ENCODE results near the gene MIF4GD. TPM values are rescaled to one million over a fixed set of nuclear protein-coding genes. Genes with fewer than 3 reads are reported as not detected.
A peak's percentile ranks its signal among the peaks of the same experiment; 100 is the strongest.

The MIF4GD gene
- total and polyA plus RNA-seq, 10 donors, result 27.1 to 47.3 (median 36.8) TPM

DNA sequence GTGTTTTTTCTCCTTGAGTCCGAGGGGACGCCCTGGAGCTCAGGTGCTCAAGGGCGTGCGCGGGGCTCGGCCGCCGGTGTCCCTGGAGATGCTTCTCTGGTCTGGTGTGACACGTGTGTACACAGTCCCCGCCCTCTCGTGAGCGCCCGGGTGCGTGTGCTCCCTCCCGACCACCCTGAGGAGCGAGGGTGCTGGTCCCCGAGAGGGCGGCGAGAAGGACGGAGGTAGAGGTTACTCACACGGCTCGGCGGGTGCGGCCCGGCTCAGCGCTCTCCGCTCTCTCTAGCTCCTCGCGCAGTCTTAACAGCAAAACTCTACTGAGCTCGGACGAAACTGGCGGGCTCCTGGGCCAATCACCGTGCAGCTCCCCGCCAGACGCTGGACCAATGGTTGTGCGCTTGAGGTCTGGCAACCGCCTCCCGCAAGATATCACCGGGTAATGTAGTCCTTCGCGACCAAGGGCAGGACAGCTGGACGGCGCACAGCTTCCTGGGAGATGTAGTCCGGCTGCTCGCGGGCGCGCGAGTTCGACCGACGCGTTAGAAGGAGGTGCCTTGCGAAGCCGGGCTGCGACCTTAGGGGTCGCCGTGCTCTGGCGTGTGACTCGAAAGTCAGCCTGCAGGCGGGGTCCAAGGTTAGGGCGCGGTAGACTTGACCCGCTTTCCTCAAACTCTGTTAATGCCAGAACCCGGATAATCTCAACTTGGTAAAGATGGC is 18.2 kb upstream of the MIF4GD start, which contains the start of gene SLC25A19:
TSS of gene SLC25A19 (minus strand) at position 319 of the 717 bp plus-strand sequence. CDS start 2,669 bp downstream, outside the sequence.
- Histone ChIP-seq H3K27me3 (replicated peaks in 1 of 7) (no peaks in the 10 kb centered on the region), H3K9me3 (no peaks in the 10 kb centered on the region), H3K4me1 (peaks cover 10 to 68% (median 33%) of the 10 kb centered on the region in 6 donors), H3K36me3 (peaks cover 0 to 23% (median 12%) of the 10 kb centered on the region in 6 donors), H3K4me3 (peak within 1 kb of the TSS; percentile 56 to 95 (median 88)), H3K27ac (peak within 1 kb of the TSS; percentile 93 to 99 (median 98))
- peak; percentile 96 to 99 (median 97) for TF ChIP-seq POLR2AphosphoS5 (IDR thresholded peaks at IDR 0.05)
- TF ChIP-seq, protein P1, sequence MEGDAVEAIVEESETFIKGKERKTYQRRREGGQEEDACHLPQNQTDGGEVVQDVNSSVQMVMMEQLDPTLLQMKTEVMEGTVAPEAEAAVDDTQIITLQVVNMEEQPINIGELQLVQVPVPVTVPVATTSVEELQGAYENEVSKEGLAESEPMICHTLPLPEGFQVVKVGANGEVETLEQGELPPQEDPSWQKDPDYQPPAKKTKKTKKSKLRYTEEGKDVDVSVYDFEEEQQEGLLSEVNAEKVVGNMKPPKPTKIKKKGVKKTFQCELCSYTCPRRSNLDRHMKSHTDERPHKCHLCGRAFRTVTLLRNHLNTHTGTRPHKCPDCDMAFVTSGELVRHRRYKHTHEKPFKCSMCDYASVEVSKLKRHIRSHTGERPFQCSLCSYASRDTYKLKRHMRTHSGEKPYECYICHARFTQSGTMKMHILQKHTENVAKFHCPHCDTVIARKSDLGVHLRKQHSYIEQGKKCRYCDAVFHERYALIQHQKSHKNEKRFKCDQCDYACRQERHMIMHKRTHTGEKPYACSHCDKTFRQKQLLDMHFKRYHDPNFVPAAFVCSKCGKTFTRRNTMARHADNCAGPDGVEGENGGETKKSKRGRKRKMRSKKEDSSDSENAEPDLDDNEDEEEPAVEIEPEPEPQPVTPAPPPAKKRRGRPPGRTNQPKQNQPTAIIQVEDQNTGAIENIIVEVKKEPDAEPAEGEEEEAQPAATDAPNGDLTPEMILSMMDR (IDR thresholded peaks at IDR 0.05 in 8 of 11, conservative IDR thresholded peaks at IDR 0.05 in 3 of 11), result peak in 9 of 11 experiments; percentile 14 to 61 (median 34)
- TF ChIP-seq POLR2A (IDR thresholded peaks at IDR 0.05), result peak; percentile 35 to 98 (median 89)
- DNase-seq, result peak; percentile 99
- 0 to 1% (median 0%) methylated on average over 34 to 65 of the region's 65 CpGs for WGBS, 5 donors
- intact Hi-C loops (cut with DNase I; ENCODE audit: low total_unique reads), result no loop called here

DNA sequence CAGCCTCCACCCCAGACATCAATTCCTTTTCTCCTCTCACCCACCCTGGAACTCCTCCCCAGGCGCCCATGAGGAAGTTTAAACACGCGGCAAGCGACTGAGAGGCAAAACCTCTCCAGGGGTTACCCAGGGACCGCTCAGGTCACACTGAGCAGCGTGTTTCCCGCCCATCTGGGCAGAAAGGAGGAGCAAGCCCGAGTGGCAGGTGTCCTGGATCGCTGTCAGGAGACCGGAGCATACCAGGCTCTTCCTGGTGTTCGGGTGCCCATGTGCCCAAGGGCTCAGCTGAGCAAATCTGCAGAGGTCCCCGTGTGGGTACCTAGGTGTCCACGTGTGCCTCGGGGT is 17.7 kb upstream of the MIF4GD start:
- DNase-seq, result no peak
- H3K9me3 ChIP-seq, result no peaks in the 10 kb centered on the region
- TF ChIP-seq POLR2AphosphoS5 (IDR thresholded peaks at IDR 0.05), result no peak
- H3K4me1 ChIP-seq, result peaks cover 9 to 63% (median 28%) of the 10 kb centered on the region in 6 donors
- H3K27me3 ChIP-seq (replicated peaks in 1 of 7), result no peaks in the 10 kb centered on the region
- peaks cover 0 to 29% (median 14%) of the 10 kb centered on the region in 6 donors for H3K36me3 ChIP-seq
- intact Hi-C loops (cut with DNase I; ENCODE audit: low total_unique reads), result no loop called here
- peak overlapping the region; percentile 93 to 99 (median 98) for H3K27ac ChIP-seq
- peak overlapping the region; percentile 56 to 95 (median 88) for H3K4me3 ChIP-seq
- 0% methylated on average over 11 to 14 of the region's 14 CpGs for WGBS, 5 donors

DNA sequence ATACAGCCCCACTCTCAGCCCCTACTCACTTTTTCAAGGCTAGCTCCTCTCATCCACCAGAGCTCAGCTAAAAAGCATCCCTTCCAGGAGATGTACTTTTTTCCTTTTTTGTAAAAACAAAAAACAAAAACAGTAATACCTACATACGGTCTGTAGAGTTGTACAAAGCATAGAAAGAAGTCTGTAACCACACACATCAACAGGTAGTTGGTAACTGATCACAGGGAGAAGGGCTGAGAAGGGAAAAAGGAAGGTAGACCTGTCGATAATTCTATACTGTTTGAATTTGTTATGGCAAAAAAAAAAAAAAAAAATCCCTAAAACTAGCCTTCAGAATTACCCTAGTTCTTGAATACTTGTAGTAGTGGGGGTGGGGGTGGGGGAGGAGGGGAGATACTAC is 17.3 kb upstream of the MIF4GD start:
- intact Hi-C loops (cut with DNase I; ENCODE audit: low total_unique reads), result no loop called here
- Histone ChIP-seq H3K4me1 (peaks cover 9 to 62% (median 28%) of the 10 kb centered on the region in 6 donors), H3K4me3 (peak overlapping the region in 7 of 8 donors; percentile 56 to 95 (median 90)), H3K27me3 (replicated peaks in 1 of 7) (no peaks in the 10 kb centered on the region), H3K27ac (peak overlapping the region in 7 of 8 donors; percentile 93 to 99 (median 98)), H3K9me3 (no peaks in the 10 kb centered on the region), H3K36me3 (peaks cover 0 to 32% (median 18%) of the 10 kb centered on the region in 6 donors)
- WGBS, 5 donors, result 11 to 20% (median 18%) methylated on average over 2 of the region's 2 CpGs
- no peak for DNase-seq
- TF ChIP-seq POLR2AphosphoS5 (IDR thresholded peaks at IDR 0.05), result no peak
- TF ChIP-seq POLR2A (IDR thresholded peaks at IDR 0.05), result no peak
- TF ChIP-seq, protein P1 (IDR thresholded peaks at IDR 0.05 in 8 of 11, conservative IDR thresholded peaks at IDR 0.05 in 3 of 11), result no peak

DNA sequence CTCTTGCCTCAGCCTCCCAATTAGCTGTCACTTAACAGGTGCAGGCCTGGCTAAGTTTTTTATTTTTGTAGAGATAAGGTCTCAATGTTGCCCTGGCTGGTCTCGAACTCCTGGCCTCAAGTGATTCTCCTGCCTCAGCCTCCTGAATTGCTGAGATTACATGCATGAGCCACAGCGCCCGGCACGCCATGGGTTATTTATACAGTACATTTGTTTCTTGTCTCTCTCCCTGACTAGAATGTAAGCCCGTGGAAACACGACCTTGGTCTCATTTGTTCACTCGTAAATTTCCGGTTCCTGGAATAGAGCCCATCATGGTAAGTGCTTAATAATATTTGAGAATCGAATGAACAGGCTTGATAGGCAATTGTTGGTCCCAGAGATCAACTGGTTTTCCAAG is 16.2 kb upstream of the MIF4GD start:
- TF ChIP-seq, protein P1 (IDR thresholded peaks at IDR 0.05 in 8 of 11, conservative IDR thresholded peaks at IDR 0.05 in 3 of 11), result no peak
- no peak for TF ChIP-seq POLR2AphosphoS5 (IDR thresholded peaks at IDR 0.05)
- Histone ChIP-seq H3K4me1 (peaks cover 9 to 50% (median 28%) of the 10 kb centered on the region in 6 donors), H3K4me3 (no peak overlapping the region), H3K36me3 (peaks cover 0 to 44% (median 23%) of the 10 kb centered on the region in 6 donors), H3K27ac (no peak overlapping the region), H3K9me3 (no peaks in the 10 kb centered on the region), H3K27me3 (replicated peaks in 1 of 7) (no peaks in the 10 kb centered on the region)
- WGBS, 5 donors, result 73 to 87% (median 85%) methylated on average over 9 of the region's 9 CpGs
- no peak for DNase-seq
- intact Hi-C loops (cut with DNase I; ENCODE audit: low total_unique reads), result no loop called here
